GM18519 (cell line): ENCODE results near the gene JPT2.

Source experiments
- ATAC-seq: cut with Tn5 transposase; IDR thresholded peaks from one replicate; pipeline ENCODE4 v1.9.1; 2021; ENCODE audit warnings: mild to moderate bottlenecking, moderate library complexity; ENCODE audit not compliant: unreplicated experiment, low FRiP score

JPT2 gene

GRCh38 chr16:1677942-1678499 lies at the start of gene JPT2:
Gene JPT2, plus strand, starts transcription at chr16:1678279. Its CDS starts 34 bp downstream, at chr16:1678313.
- ATAC-seq: peak; percentile 83

GRCh38 chr16:1630450-1631213 lies 47.4 kb upstream of the JPT2 start:
- ATAC-seq: no peak

- no peak for ATAC-seq
Measured at GRCh38 chr16:1631230-1631629, 46.8 kb upstream of the JPT2 start.

- no peak for ATAC-seq
Measured at GRCh38 chr16:1631931-1632637, 46.0 kb upstream of the JPT2 start.

- ATAC-seq: no peak
Measured at GRCh38 chr16:1632638-1632970, 45.5 kb upstream of the JPT2 start.

- no peak for ATAC-seq
Measured at GRCh38 chr16:1633310-1633709, 44.8 kb upstream of the JPT2 start.

GRCh38 chr16:1634541-1634940 lies 43.5 kb upstream of the JPT2 start:
- no peak for ATAC-seq

GRCh38 chr16:1635070-1635469 lies 43.0 kb upstream of the JPT2 start:
- ATAC-seq: no peak

- ATAC-seq: no peak
Measured at GRCh38 chr16:1637526-1637925, 40.6 kb upstream of the JPT2 start.

- ATAC-seq: no peak
Measured at GRCh38 chr16:1638757-1639156, 39.3 kb upstream of the JPT2 start.

- no peak for ATAC-seq
Measured at GRCh38 chr16:1639282-1639681, 38.8 kb upstream of the JPT2 start.

GRCh38 chr16:1639860-1640259 lies 38.2 kb upstream of the JPT2 start:
- ATAC-seq: no peak

GRCh38 chr16:1640261-1640941 lies 37.7 kb upstream of the JPT2 start:
- ATAC-seq: no peak

- no peak for ATAC-seq
Measured at GRCh38 chr16:1641261-1641660, 36.8 kb upstream of the JPT2 start.

- ATAC-seq: no peak
Measured at GRCh38 chr16:1642148-1642547, 35.9 kb upstream of the JPT2 start.

- ATAC-seq: no peak
Measured at GRCh38 chr16:1642753-1643152, 35.3 kb upstream of the JPT2 start.

- no peak for ATAC-seq
Measured at GRCh38 chr16:1643521-1643920, 34.6 kb upstream of the JPT2 start.

- no peak for ATAC-seq
Measured at GRCh38 chr16:1645914-1646525, 32.1 kb upstream of the JPT2 start.

- no peak for ATAC-seq
Measured at GRCh38 chr16:1647856-1648255, 30.2 kb upstream of the JPT2 start.

- ATAC-seq: no peak
Measured at GRCh38 chr16:1650131-1650530, 27.9 kb upstream of the JPT2 start.
